Sigmoid colon (tissue), 3 donors: ENCODE data around the gene GALK1.

Experiments used
- CTCF ChIP-seq, 4 experiments: fragments of 450-650 bp in 3 of 4; fragments of 200-600 bp in 1 of 4; IDR thresholded peaks; one replicate each; pipeline ENCODE4 v1.5.1; 2016 to 2019; ENCODE audit warnings: antibody characterized with exemption in 4 of 4, mild to moderate bottlenecking in 3 of 4, moderate library complexity in 2 of 4
- POLR2A ChIP-seq, 2 donors: fragments of 450-650 bp; IDR thresholded peaks; one replicate each; pipeline ENCODE4 v1.6.1; 2016; ENCODE audit warnings: antibody characterized with exemption in 2 of 2, mild to moderate bottlenecking in 2 of 2, moderate library complexity in 2 of 2

- no peak for TF ChIP-seq POLR2A (IDR thresholded peaks at IDR 0.05)
- TF ChIP-seq CTCF (IDR thresholded peaks at IDR 0.05), result no peak
Measured at GRCh38 chr17:75803883-75804282, 38.9 kb upstream of the GALK1 start.
